OCI-LY1 (cell line): ENCODE data around the gene LRMDA.

ENCODE experiments used
- CTCF ChIP-seq: fragments of 200-600 bp; sonication (generic), shearing (Covaris generic); IDR thresholded peaks from 2 replicates; pipeline ENCODE4 v1.5.1; 2017; ENCODE audit warnings: mild to moderate bottlenecking, antibody characterized with exemption, low read length, moderate library complexity, mixed read lengths
- EZH2 ChIP-seq: fragments of 200-600 bp; sonication (generic), shearing (Covaris generic); IDR thresholded peaks from 2 replicates; pipeline ENCODE4 v1.8.0; 2017; ENCODE audit warnings: borderline replicate concordance, mixed run types, mild to moderate bottlenecking, antibody characterized with exemption, low read length, moderate library complexity, mixed read lengths

GRCh38 chr10:75663947-75664664 is 232.7 kb downstream of the LRMDA start:
- no peak for TF ChIP-seq CTCF
- TF ChIP-seq EZH2, result no peak
